GM23338 (cell line): Measurements from ENCODE around the gene NOL9. TPM values are rescaled to one million over a fixed set of nuclear protein-coding genes. Genes with fewer than 3 reads are reported as not detected.

Experiments
- ATAC-seq: fragments of 200-7000 bp; cut with Tn5 transposase; 3 replicates; pipeline ENCODE4 v1.9.1; 2020
- DNase-seq: peaks from one replicate; pipeline ENCODE4 v3.0.0-alpha.2; 2015; ENCODE audit warnings: low spot score
- H2AFZ ChIP-seq: fragments of 200-600 bp; sonication (generic); 2 replicates; pipeline ENCODE4 v1.8.0; 2016; ENCODE audit warnings: antibody characterized with exemption, mild to moderate bottlenecking, moderate library complexity
- H3F3A ChIP-seq: fragments of 200-600 bp; sonication (generic); replicated peaks from 2 replicates; pipeline ENCODE4 v1.8.0; 2017; ENCODE audit warnings: antibody characterized with exemption, mixed run types, low read depth
- H3K27ac ChIP-seq: fragments of 200-600 bp; sonication (generic); 2 replicates; pipeline ENCODE4 v1.6.1; 2016; ENCODE audit warnings: low read depth
- H3K27me3 ChIP-seq: fragments of 200-600 bp; sonication (generic); 2 replicates; pipeline ENCODE4 v1.8.0; 2016; ENCODE audit warnings: mild to moderate bottlenecking, mixed run types, moderate library complexity; ENCODE audit not compliant: insufficient read depth
- H3K36me3 ChIP-seq: fragments of 200-600 bp; sonication (generic); 2 replicates; pipeline ENCODE4 v1.8.0; 2016; ENCODE audit warnings: mild to moderate bottlenecking; ENCODE audit not compliant: insufficient read depth
- H3K4me1 ChIP-seq: fragments of 200-600 bp; sonication (generic); 2 replicates; pipeline ENCODE4 v1.8.0; 2016; ENCODE audit warnings: mild to moderate bottlenecking, moderate library complexity; ENCODE audit not compliant: insufficient read depth
- H3K4me2 ChIP-seq: fragments of 200-600 bp; sonication (generic); 2 replicates; pipeline ENCODE4 v1.7.1; 2017; ENCODE audit warnings: mixed run types
- H3K4me3 ChIP-seq: fragments of 200-600 bp; sonication (generic); 2 replicates; pipeline ENCODE4 v1.6.1; 2016; ENCODE audit warnings: mixed run types
- H3K79me2 ChIP-seq: fragments of 200-600 bp; sonication (generic); replicated peaks from 2 replicates; pipeline ENCODE4 v1.8.0; 2017; ENCODE audit warnings: mild to moderate bottlenecking; ENCODE audit not compliant: insufficient read depth
- H3K9me2 ChIP-seq: fragments of 200-600 bp; sonication (generic); 2 replicates; pipeline ENCODE4 v1.8.0; 2017; ENCODE audit not compliant: insufficient read depth
- H4K20me1 ChIP-seq: fragments of 200-600 bp; sonication (generic); replicated peaks from 2 replicates; pipeline ENCODE4 v1.8.0; 2017; ENCODE audit warnings: mild to moderate bottlenecking; ENCODE audit not compliant: insufficient read depth
- H3K27ac Mint-ChIP-seq: 2 replicates; pipeline ENCODE4 v1.8.0; 2020; ENCODE audit warnings: inconsistent platforms, mild to moderate bottlenecking, moderate library complexity, mixed read lengths
- H3K27me3 Mint-ChIP-seq: 3 replicates; pipeline ENCODE4 v1.8.0; 2022; ENCODE audit warnings: low read depth, mild to moderate bottlenecking, moderate library complexity, mixed read lengths, inconsistent platforms; ENCODE audit not compliant: insufficient read depth, poor library complexity
- H3K36me3 Mint-ChIP-seq: 3 replicates; pipeline ENCODE4 v1.8.0; 2021; ENCODE audit warnings: low read depth, mild to moderate bottlenecking, inconsistent platforms, moderate library complexity, mixed read lengths
- H3K4me1 Mint-ChIP-seq: 3 replicates; pipeline ENCODE4 v1.8.0; 2020; ENCODE audit warnings: mild to moderate bottlenecking, inconsistent platforms, mixed read lengths
- H3K4me3 Mint-ChIP-seq: 3 replicates; pipeline ENCODE4 v1.8.0; 2021; ENCODE audit warnings: moderate library complexity, mild to moderate bottlenecking, inconsistent platforms, mixed read lengths
- H3K9me3 Mint-ChIP-seq: 3 replicates; pipeline ENCODE4 v1.8.0; 2020; ENCODE audit warnings: moderate library complexity, mild to moderate bottlenecking, inconsistent platforms, mixed read lengths
- CREB1 ChIP-seq: fragments of 250-450 bp; sonication (Bioruptor Pico); IDR thresholded peaks from 2 replicates; pipeline ENCODE4 v1.5.0; 2020; ENCODE audit warnings: low read depth, mild to moderate bottlenecking, moderate library complexity
- EZH2 ChIP-seq: fragments of 200-600 bp; sonication (generic); IDR thresholded peaks from one replicate; pipeline ENCODE4 v1.8.0; 2017; ENCODE audit warnings: antibody characterized with exemption, mild to moderate bottlenecking, low read depth; ENCODE audit not compliant: unreplicated experiment
- JUNB ChIP-seq: IDR thresholded peaks from one replicate; pipeline ENCODE4 v1.6.1; 2016; ENCODE audit warnings: antibody characterized with exemption; ENCODE audit not compliant: unreplicated experiment
- POLR2AphosphoS5 ChIP-seq: IDR thresholded peaks from 2 replicates; pipeline ENCODE4 v1.6.1; 2016; ENCODE audit warnings: antibody characterized with exemption, low read depth
- STAT1 ChIP-seq: IDR thresholded peaks from one replicate; pipeline ENCODE4 v1.6.1; 2016; ENCODE audit warnings: antibody characterized with exemption; ENCODE audit not compliant: unreplicated experiment
- ZNF331 ChIP-seq: fragments of 250-450 bp; sonication (Bioruptor Pico); IDR thresholded peaks from 2 replicates; pipeline ENCODE4 v1.5.0; 2020; ENCODE audit warnings: low read depth, mild to moderate bottlenecking, moderate library complexity
- polyA plus RNA-seq: library from polyadenylated mRNA; unstranded; fragments of >200 nt; fragmentation: Nextera tagmentation; extraction: Ambion mirVana; gene quantifications from 2 replicates; pipeline ENCODE4 v1.2.1, GENCODE V29; 2016
- total RNA-seq: library from RNA; depleted of rRNA; stranded (reverse); fragments of >200 nt; shearing (Covaris generic); gene quantifications from 2 replicates; pipeline ENCODE4 v1.2.3, GENCODE V29; 2014
- TF ChIP-seq, protein P1 (sequence below): IDR thresholded peaks from one replicate; pipeline ENCODE4 v1.6.1; 2018; ENCODE audit warnings: antibody characterized with exemption; ENCODE audit not compliant: unreplicated experiment
- TF ChIP-seq, protein P2 (sequence below): IDR thresholded peaks from 2 replicates; pipeline ENCODE4 v1.6.1; 2016; ENCODE audit warnings: antibody characterized with exemption
- TF ChIP-seq, protein P3 (sequence below), 2 experiments: fragments of 200-600 bp in 1 of 2; sonication (generic) in 1 of 2; conservative IDR thresholded peaks; 2 replicates each; pipeline versions ENCODE4 v1.5.1 to v1.6.1; 2016 to 2017; ENCODE audit warnings: antibody characterized with exemption in 2 of 2, low read depth in 2 of 2, mild to moderate bottlenecking in 2 of 2, moderate library complexity in 1 of 2

NOL9 gene
- total and polyA plus RNA-seq, 2 experiments from 2014 or later, result 13.2 to 48.5 TPM

GRCh38 chr1:6579374-6580118, 25.2 kb upstream of the NOL9 start, which contains the start of gene ZBTB48:
ZBTB48 (plus strand) TSS chr1:6579994; CDS start chr1:6580610, 616 bp downstream.
- Histone ChIP-seq H3K27me3 (no peaks in the 10 kb centered on the region), H3K27ac (no peak within 1 kb of the TSS), H3K36me3 (no peaks in the 10 kb centered on the region), H4K20me1 (no peaks in the 10 kb centered on the region; the same call in 1 of the 2 replicates), H3K79me2 (peaks cover 15% of the 10 kb centered on the region), H3K9me2 (no peaks in the 10 kb centered on the region), H3F3A (no peaks in the 10 kb centered on the region; the same call in 1 of the 2 replicates), H3K4me3 (peak within 1 kb of the TSS; percentile 95), H3K4me1 (peaks cover 13% of the 10 kb centered on the region; the same call in 1 of the 2 replicates), H3K4me2 (peak within 1 kb of the TSS; percentile 97), H2AFZ (peak within 1 kb of the TSS; percentile 99)
- peak; percentile 99 for DNase-seq
- peaks cover 15% of the 10 kb centered on the region for H3K4me1 Mint-ChIP-seq
- ATAC-seq, result peak; percentile 94
- TF ChIP-seq, protein P1, sequence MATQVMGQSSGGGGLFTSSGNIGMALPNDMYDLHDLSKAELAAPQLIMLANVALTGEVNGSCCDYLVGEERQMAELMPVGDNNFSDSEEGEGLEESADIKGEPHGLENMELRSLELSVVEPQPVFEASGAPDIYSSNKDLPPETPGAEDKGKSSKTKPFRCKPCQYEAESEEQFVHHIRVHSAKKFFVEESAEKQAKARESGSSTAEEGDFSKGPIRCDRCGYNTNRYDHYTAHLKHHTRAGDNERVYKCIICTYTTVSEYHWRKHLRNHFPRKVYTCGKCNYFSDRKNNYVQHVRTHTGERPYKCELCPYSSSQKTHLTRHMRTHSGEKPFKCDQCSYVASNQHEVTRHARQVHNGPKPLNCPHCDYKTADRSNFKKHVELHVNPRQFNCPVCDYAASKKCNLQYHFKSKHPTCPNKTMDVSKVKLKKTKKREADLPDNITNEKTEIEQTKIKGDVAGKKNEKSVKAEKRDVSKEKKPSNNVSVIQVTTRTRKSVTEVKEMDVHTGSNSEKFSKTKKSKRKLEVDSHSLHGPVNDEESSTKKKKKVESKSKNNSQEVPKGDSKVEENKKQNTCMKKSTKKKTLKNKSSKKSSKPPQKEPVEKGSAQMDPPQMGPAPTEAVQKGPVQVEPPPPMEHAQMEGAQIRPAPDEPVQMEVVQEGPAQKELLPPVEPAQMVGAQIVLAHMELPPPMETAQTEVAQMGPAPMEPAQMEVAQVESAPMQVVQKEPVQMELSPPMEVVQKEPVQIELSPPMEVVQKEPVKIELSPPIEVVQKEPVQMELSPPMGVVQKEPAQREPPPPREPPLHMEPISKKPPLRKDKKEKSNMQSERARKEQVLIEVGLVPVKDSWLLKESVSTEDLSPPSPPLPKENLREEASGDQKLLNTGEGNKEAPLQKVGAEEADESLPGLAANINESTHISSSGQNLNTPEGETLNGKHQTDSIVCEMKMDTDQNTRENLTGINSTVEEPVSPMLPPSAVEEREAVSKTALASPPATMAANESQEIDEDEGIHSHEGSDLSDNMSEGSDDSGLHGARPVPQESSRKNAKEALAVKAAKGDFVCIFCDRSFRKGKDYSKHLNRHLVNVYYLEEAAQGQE, result no peak
- TF ChIP-seq, protein P2, sequence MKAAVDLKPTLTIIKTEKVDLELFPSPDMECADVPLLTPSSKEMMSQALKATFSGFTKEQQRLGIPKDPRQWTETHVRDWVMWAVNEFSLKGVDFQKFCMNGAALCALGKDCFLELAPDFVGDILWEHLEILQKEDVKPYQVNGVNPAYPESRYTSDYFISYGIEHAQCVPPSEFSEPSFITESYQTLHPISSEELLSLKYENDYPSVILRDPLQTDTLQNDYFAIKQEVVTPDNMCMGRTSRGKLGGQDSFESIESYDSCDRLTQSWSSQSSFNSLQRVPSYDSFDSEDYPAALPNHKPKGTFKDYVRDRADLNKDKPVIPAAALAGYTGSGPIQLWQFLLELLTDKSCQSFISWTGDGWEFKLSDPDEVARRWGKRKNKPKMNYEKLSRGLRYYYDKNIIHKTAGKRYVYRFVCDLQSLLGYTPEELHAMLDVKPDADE, result 0 out of 2 replicates have a peak, but pooled peaks have one; percentile 23
- TF ChIP-seq POLR2AphosphoS5 (peak; percentile 99), CREB1 (peak; percentile 93)
- H3K9me3 Mint-ChIP-seq, result no peaks in the 10 kb centered on the region
- H3K36me3 Mint-ChIP-seq, result 0 out of 3 replicates have a peak, but pooled peaks cover 2% of the 10 kb centered on the region
- peak within 1 kb of the TSS; percentile 95 for H3K27ac Mint-ChIP-seq
- peaks cover 2% of the 10 kb centered on the region for H3K27me3 Mint-ChIP-seq
- H3K4me3 Mint-ChIP-seq, result peak within 1 kb of the TSS; percentile 95

DNA sequence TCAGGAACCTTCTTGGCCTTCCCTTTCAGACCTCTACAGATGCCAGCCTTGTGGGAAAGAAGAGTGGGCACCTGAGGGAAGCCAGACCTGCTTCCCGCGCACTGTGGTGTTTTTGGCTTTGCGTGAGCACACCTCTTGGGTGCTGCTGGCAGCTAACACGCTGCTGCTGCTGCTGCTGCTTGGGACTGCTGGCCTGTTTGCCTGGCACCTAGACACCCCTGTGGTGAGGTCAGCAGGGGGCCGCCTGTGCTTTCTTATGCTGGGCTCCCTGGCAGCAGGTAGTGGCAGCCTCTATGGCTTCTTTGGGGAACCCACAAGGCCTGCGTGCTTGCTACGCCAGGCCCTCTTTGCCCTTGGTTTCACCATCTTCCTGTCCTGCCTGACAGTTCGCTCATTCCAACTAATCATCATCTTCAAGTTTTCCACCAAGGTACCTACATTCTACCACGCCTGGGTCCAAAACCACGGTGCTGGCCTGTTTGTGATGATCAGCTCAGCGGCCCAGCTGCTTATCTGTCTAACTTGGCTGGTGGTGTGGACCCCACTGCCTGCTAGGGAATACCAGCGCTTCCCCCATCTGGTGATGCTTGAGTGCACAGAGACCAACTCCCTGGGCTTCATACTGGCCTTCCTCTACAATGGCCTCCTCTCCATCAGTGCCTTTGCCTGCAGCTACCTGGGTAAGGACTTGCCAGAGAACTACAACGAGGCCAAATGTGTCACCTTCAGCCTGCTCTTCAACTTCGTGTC, 24.5 kb upstream of the NOL9 start:
- H3K79me2 ChIP-seq, result peaks cover 14% of the 10 kb centered on the region
- Mint-ChIP-seq H3K36me3 (0 out of 3 replicates have a peak, but pooled peaks cover 2% of the 10 kb centered on the region), H3K4me3 (peak overlapping the region; percentile 95), H3K4me1 (peaks cover 14% of the 10 kb centered on the region), H3K27me3 (peaks cover 2% of the 10 kb centered on the region), H3K27ac (peak overlapping the region; percentile 95; the same call in 1 of the 2 replicates), H3K9me3 (no peaks in the 10 kb centered on the region)
- H3K27ac ChIP-seq, result no peak overlapping the region
- no peaks in the 10 kb centered on the region; the same call in 1 of the 2 replicates for H4K20me1 ChIP-seq
- no peaks in the 10 kb centered on the region for H3K9me2 ChIP-seq
- no peaks in the 10 kb centered on the region for H3K27me3 ChIP-seq
- peak overlapping the region; percentile 95 for H3K4me3 ChIP-seq
- H2AFZ ChIP-seq, result peak overlapping the region; percentile 99
- no peak for ATAC-seq
- DNase-seq, result no peak
- peaks cover 13% of the 10 kb centered on the region; the same call in 1 of the 2 replicates for H3K4me1 ChIP-seq
- no peaks in the 10 kb centered on the region for H3K36me3 ChIP-seq
- no peaks in the 10 kb centered on the region; the same call in 1 of the 2 replicates for H3F3A ChIP-seq
- peak overlapping the region; percentile 95 for H3K4me2 ChIP-seq
- TF ChIP-seq EZH2 (no peak), JUNB (no peak), STAT1 (no peak), CREB1 (no peak), ZNF331 (CRISPR knock-in tag) (no peak)
- TF ChIP-seq, protein P2, result no peak
- TF ChIP-seq, protein P3, sequence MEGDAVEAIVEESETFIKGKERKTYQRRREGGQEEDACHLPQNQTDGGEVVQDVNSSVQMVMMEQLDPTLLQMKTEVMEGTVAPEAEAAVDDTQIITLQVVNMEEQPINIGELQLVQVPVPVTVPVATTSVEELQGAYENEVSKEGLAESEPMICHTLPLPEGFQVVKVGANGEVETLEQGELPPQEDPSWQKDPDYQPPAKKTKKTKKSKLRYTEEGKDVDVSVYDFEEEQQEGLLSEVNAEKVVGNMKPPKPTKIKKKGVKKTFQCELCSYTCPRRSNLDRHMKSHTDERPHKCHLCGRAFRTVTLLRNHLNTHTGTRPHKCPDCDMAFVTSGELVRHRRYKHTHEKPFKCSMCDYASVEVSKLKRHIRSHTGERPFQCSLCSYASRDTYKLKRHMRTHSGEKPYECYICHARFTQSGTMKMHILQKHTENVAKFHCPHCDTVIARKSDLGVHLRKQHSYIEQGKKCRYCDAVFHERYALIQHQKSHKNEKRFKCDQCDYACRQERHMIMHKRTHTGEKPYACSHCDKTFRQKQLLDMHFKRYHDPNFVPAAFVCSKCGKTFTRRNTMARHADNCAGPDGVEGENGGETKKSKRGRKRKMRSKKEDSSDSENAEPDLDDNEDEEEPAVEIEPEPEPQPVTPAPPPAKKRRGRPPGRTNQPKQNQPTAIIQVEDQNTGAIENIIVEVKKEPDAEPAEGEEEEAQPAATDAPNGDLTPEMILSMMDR (conservative IDR thresholded peaks at IDR 0.05; ENCODE audit: low read depth in 2 of 2), result no peak
- TF ChIP-seq, protein P1, result no peak
